Measurements from ENCODE around the gene TMEM14B.

DNA sequence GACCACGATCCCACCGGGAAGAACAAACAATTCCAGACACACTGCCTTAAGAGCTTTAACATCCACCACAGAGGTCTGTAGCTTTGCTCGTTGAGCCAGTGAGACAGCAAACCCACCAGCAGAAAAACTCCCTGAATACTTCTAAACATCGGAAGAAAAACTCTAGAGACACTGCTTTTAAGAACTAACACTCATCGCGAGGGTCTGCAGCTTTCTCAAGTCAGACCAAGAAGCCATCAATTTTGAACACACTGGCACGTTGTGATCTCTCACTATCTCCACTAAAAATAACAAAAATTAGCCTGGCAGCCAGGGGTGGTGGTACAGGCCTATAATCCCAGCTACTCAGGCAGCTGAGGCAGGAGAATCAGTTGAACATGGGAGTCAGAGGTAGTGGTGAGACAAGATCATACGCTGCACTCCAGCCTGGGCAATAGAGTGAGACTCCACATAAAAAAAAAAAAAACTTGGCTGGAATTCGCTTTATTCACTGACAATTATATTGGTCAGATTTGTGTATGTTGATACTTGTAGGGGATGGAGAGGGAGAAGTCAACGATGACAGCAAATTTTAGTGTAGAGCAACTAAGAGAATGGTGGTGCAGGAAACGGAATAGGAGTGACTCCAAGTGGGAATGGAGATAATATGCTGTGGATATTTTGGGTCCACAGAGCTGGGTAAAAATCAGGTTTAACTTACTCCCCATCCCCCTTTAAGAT is 25.6 kb upstream of the TMEM14B start:
- TF ChIP-seq L3MBTL2 (conservative IDR thresholded peaks at IDR 0.05) (no peak), TARDBP (IDR thresholded peaks at IDR 0.05) (no peak), ZNF384 (IDR thresholded peaks at IDR 0.05) (no peak; the same call in 1 of the 2 replicates), HDGF (IDR thresholded peaks at IDR 0.05; ENCODE audit: borderline replicate concordance) (no peak), ARNT (IDR thresholded peaks at IDR 0.05) (no peak), FOXM1 (IDR thresholded peaks at IDR 0.05; ENCODE audit: borderline replicate concordance) (no peak), FOXK2 (IDR thresholded peaks at IDR 0.05) (no peak), SUZ12 (IDR thresholded peaks at IDR 0.05) (no peak), FOXA1 (IDR thresholded peaks at IDR 0.05) (no peak), CTBP1 (IDR thresholded peaks at IDR 0.05; ENCODE audit: borderline replicate concordance) (no peak), PKNOX1 (IDR thresholded peaks at IDR 0.05) (no peak), SP1 (IDR thresholded peaks at IDR 0.05) (no peak), BHLHE40 (IDR thresholded peaks at IDR 0.05; ENCODE audit: borderline replicate concordance) (no peak)

Measured in HEK293T (cell line).